ENCODE measurements around the gene POU5F1. TPM values are rescaled to one million over a fixed set of nuclear protein-coding genes. Genes with fewer than 3 reads are reported as not detected.

Gene POU5F1
- total RNA-seq, 1 experiment from 2014 or later = not detected

- CTCF ChIA-PET = no interaction called here
- no peak overlapping the region for H3K27ac ChIP-seq (ENCODE audit: low read depth, low read length, poor library complexity, severe bottlenecking)
- no peaks in the 10 kb centered on the region for H3K27me3 ChIP-seq (replicated peaks; ENCODE audit: insufficient read depth, low read depth, low read length, poor library complexity)
- no peaks in the 10 kb centered on the region for H3K4me1 ChIP-seq (ENCODE audit: insufficient read depth, low read length, poor library complexity, severe bottlenecking)
- no peak for TF ChIP-seq EZH2 (IDR thresholded peaks at IDR 0.05; ENCODE audit: borderline replicate concordance, low read depth, low read length, poor library complexity, severe bottlenecking)
- no peak for TF ChIP-seq CTCF (conservative IDR thresholded peaks at IDR 0.05; ENCODE audit: low read depth, low read length)
- intact Hi-C loops (cut with micrococcal nuclease; ENCODE audit: unreplicated experiment) = no loop called here
- no peaks in the 10 kb centered on the region for H3K9me3 ChIP-seq (ENCODE audit: low read depth, low read length, poor library complexity, severe bottlenecking)
- BruUV-seq (replicated peaks) = no TSS peak
- no peak overlapping the region for H3K4me3 ChIP-seq (ENCODE audit: low read depth, low read length, poor library complexity, severe bottlenecking)
- no peak for DNase-seq (ENCODE audit: low spot score)
- no peaks in the 10 kb centered on the region for H3K36me3 ChIP-seq (ENCODE audit: insufficient read depth, low read length, poor library complexity, severe bottlenecking)
- POLR2A ChIA-PET (ENCODE audit: low non-redundant PET) = no interaction called here
These were observed 40.5 kb upstream of the POU5F1 start for GRCh38 chr6:31210741-31211532.

DNA sequence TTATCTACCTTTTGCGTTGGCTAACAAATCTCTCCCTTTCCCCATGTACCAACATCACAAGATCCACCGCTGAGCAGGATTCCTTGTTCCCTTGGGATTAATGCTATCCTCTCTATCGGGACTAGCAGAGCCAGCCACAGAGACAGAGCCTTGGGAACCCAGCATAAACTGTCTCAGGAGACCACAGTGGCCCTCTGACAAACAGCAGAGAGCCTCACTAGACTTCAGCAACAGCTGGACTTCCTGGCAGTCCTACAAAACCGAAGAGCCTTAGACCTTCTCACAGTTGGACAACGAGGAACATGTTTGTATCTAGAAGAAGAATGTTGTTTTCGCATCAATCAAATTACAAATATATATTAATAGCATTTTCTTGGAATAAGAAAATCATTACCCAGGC is 39.6 kb upstream of the POU5F1 start:
- intact Hi-C loops (cut with micrococcal nuclease; ENCODE audit: unreplicated experiment) = no loop called here
- Histone ChIP-seq H3K36me3 (ENCODE audit: insufficient read depth, low read length, poor library complexity, severe bottlenecking) (no peaks in the 10 kb centered on the region), H3K27ac (ENCODE audit: low read depth, low read length, poor library complexity, severe bottlenecking) (no peak overlapping the region), H3K27me3 (replicated peaks; ENCODE audit: insufficient read depth, low read depth, low read length, poor library complexity) (no peaks in the 10 kb centered on the region), H3K4me1 (ENCODE audit: insufficient read depth, low read length, poor library complexity, severe bottlenecking) (no peaks in the 10 kb centered on the region), H3K9me3 (ENCODE audit: low read depth, low read length, poor library complexity, severe bottlenecking) (no peaks in the 10 kb centered on the region), H3K4me3 (ENCODE audit: low read depth, low read length, poor library complexity, severe bottlenecking) (no peak overlapping the region)
- ChIA-PET CTCF (no interaction called here), POLR2A (ENCODE audit: low non-redundant PET) (no interaction called here)
- no peak for TF ChIP-seq EZH2 (IDR thresholded peaks at IDR 0.05; ENCODE audit: borderline replicate concordance, low read depth, low read length, poor library complexity, severe bottlenecking)
- TF ChIP-seq CTCF (conservative IDR thresholded peaks at IDR 0.05; ENCODE audit: low read depth, low read length) = no peak
- no TSS peak for BruUV-seq (replicated peaks)
- no peak for DNase-seq (ENCODE audit: low spot score)

- no peaks in the 10 kb centered on the region for H3K36me3 ChIP-seq (ENCODE audit: insufficient read depth, low read length, poor library complexity, severe bottlenecking)
- no TSS peak for BruUV-seq (replicated peaks)
- H3K4me3 ChIP-seq (ENCODE audit: low read depth, low read length, poor library complexity, severe bottlenecking) = no peak overlapping the region
- H3K4me1 ChIP-seq (ENCODE audit: insufficient read depth, low read length, poor library complexity, severe bottlenecking) = peaks cover 4% of the 10 kb centered on the region
- intact Hi-C loops (cut with micrococcal nuclease; ENCODE audit: unreplicated experiment) = no loop called here
- H3K9me3 ChIP-seq (ENCODE audit: low read depth, low read length, poor library complexity, severe bottlenecking) = no peaks in the 10 kb centered on the region
- ChIA-PET POLR2A (ENCODE audit: low non-redundant PET) (no interaction called here), CTCF (no interaction called here)
- no peaks in the 10 kb centered on the region for H3K27me3 ChIP-seq (replicated peaks; ENCODE audit: insufficient read depth, low read depth, low read length, poor library complexity)
- TF ChIP-seq CTCF (conservative IDR thresholded peaks at IDR 0.05; ENCODE audit: low read depth, low read length) (no peak), EZH2 (IDR thresholded peaks at IDR 0.05; ENCODE audit: borderline replicate concordance, low read depth, low read length, poor library complexity, severe bottlenecking) (no peak)
- no peak overlapping the region for H3K27ac ChIP-seq (ENCODE audit: low read depth, low read length, poor library complexity, severe bottlenecking)
- DNase-seq (ENCODE audit: low spot score) = no peak
These were observed 38.7 kb upstream of the POU5F1 start for GRCh38 chr6:31209137-31209536.

All from A673 (cell line).